ENCODE data around the gene NUDT3.
"Not testable (repeated sequence)": the region's sequence is repeated elsewhere in the genome, so short reads cannot be mapped to it uniquely, and the experiment has no call there.

The NUDT3 gene

DNA sequence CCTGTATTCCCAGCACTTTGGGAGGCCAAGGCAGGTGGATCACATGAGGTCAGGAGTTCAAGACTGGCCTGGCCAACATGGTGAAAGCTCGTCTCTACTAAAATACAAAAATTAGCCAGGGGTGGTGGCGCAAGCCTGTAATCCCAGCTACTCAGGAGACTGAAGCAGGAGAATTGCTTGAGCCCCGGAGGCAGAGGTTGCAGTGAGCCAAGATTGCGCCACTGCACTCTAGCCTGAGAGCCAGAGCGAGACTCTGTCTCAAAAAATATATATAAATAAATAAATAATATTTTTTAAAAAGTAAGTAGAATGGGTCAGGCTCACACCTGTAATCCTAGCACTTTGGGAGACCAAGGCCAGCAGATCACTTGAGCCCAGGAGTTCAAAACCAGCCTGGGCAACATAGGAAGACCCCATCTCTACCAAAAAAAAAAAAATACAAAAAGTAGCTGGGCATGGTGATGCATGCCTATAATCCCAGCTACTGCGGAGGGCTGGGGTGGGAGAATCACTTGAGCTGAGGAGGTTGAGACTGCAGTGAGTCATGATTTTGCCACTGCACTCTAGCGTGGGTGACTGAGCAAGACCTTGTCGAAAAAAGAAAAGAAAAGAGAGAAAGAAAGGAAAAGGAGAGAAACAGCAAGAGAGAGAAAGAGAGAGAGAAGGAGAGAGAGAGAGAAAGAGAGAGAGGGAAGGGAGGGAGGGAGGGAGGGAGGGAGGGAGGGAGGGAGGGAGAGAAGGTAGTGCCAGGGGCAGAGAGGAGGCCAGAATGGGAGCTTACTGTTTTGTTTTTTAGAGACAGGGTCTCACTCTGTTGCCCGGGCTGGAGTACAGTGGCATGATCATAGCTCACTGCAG, 26.5 kb downstream of the NUDT3 start:
- not testable (repeated sequence) for DNase-seq

DNA sequence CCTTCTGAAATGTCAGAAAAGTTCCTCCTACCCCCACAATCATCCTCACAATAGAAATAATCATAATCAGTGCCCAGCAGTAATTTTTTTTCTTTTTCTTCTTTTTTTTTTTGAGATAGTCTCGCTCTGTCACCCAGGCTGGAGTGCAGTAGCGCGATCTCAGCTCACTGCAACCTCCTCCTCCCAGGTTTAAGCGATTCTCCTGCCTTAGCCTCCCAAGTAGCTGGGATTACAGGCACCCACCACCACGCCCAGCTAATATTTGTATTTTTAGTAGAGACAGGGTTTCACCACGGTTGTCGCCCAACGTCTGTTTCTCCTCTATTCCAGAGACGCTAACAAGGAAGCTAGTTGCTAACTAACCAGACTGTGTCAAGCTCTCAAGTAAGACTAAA, 28.8 kb downstream of the NUDT3 start:
- DNase-seq: not testable (repeated sequence)

DNA sequence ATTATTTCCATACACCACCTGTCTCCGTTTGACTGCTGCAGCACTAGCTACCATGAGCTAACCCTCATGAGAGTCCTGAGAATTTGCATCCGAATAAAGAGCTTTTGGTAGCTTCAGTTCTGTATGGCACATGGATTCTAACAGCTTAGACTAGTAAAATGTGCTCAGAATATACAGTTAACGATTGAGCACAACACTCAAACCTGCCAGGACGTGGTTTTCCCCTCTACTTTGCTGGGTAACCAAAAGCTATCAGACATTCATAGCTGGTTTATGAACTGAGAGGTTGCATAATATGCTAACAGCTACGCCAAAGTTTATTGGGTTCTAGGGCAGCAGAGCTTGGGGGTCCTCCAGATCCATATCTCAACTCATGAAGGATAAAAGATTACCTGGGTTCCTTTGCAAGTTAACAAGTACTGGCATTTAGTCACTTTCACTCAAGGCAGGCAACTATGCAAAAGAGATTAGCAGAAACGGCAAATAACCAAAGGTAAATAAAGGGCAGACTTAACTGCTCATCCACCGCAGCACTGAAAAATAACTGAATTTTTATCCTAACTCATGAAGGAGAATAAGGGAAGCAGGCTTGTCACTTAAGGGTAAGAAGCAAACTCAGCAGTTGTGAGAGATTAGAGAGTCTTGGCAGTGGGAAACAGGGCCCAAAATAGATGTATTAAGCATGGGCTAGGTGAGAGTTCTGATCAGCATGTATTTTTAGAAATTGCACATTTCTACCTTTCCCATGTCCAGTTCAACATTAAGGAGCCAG, 29.4 kb downstream of the NUDT3 start:
- DNase-seq: no peak

DNA sequence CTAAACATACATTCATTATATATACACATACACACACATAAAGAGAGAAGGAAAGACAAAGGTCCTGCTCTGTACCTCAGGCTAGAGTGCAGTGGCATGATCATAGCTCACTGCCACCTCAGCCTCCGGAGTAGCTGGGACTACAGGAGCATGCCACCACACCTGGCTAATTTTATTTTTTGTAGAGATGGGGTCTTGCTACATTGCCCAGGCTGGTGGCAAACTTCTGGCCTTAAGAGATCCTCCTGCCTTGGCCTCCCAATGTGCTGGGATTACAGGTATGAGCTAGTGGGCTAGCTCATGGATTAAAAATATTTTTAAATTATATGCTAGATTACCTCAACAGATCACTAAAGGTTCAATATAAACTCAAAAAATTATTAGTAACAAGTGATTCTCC, 30.3 kb downstream of the NUDT3 start:
- no peak for DNase-seq

DNA sequence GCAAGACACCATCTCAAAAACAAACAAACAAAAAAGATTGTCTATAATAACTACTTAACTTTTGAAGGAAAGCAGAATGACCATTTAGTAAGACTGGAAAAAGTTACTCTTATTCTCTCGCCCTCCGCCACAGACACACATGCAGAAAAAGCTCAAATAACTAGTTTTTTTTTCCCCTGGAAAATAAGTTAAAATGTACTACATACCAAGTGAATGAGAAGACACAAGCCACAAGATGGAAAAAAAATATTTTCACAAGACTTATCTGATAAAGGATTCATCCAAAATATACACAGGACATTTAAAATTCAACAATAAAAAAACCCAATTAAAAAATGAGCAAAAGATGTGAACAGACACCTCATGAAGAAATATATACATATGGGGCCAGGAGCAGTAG, 31.9 kb downstream of the NUDT3 start:
- no peak for DNase-seq

DNA sequence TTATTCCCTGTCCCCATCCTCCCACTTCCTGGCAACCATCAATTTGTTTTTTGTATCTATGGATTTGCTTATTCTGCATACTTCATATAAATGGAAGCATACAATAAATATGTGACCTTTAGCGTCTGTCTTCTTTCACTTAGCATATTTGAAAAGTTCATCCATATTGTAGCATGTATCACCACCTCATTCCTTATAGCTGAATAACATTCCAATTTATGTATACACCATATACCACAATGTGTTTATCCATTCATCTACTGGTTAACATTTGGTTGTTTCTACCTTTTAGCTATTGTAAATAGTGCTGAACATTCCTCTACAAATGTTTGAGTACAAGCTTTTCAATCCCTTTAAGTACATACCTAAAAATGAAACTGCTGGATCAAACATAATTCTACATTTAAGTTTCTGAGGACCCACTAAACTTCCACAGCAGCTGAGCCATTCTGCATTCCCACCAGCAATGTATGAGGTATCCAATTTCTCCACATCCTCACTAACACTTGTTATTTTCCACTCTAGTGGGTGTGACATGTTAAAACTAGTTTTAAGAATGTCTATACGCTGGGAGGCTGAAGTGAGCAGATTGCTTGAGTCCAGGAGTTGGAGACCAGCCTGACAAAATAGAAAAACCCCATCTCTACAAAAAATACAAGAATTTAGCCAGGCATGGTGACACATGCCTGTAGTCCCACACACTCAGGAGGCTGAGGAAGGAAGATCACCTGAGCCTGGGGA, 32.9 kb downstream of the NUDT3 start:
- DNase-seq: no peak

DNA sequence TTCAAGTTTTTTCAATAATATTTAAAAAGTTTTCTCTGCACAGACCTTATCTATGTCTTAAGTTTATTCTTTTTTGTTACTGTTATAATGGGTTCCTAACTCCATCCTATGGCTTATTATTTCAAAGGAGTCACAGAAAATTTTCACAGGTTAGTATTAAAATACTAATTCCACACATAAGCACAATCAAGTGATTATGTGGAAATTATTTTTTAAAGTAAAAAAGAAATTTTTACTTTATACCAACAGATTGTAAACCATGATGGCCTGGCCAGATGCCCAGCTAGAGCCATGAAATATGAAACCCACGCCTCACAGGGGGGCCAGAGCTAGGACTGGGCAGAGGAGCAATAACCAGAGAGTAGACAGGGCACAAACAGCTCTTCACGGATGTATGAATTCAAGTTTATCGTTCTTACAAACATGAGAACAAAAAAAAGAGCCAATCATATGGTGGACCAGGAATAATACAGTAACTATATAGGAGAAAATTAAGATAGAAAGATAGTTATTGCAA, 34.0 kb downstream of the NUDT3 start:
- DNase-seq: no peak

DNA sequence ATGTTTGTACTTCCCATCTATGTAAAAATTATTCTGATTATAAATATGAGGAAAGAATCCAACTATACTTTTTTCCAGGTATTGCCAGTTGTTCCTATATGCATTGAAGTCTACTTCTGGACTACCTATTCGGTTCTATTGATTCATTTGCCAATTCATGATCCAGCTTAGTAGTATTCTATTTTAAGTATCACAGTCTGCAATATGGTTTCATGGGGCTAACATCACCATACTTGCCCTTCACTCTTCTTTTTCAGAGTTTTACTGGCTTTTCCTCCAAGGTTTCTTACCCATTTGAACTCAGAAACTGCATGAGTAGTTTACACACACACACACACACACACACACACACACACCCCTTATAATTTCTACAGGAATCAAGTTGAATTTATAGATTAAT, 34.5 kb downstream of the NUDT3 start:
- no peak for DNase-seq

DNA sequence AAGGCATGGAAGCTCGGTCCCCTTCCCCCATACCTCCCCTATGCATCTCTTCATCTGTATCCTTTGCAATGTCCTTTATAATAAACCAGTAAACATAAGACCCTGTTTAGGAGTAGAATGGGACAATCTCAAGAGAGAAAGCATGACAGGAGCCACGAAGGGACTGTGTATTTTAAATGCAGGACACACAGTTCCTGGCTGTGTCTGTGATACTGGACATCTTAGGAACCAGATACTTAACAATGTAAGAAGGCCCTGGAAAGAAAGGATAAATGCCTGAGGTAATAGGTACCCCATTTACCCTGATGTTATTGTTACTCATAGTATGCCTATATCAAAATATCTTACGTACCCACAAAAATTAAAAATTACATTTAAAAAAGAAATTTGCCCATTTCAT, 36.6 kb downstream of the NUDT3 start:
- DNase-seq: no peak

DNA sequence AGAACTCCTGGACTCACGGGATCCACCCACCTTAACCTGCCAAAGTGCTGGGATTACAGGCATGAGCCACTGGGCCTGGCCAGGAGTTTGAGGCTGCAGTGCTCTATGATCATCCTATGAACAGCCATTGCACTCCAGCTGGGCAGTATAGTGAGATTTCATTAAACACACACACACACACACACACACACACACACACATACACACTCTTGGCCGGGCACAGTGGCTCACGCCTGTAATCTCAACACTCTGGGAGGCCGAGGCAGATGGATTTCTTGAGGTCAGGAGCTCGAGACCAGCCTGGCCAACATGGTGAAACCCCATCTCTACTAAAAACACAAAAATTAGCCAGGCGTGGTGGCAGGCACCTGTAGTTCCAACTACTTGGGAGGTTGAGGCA, 38.2 kb downstream of the NUDT3 start:
- DNase-seq: not testable (repeated sequence)

DNA sequence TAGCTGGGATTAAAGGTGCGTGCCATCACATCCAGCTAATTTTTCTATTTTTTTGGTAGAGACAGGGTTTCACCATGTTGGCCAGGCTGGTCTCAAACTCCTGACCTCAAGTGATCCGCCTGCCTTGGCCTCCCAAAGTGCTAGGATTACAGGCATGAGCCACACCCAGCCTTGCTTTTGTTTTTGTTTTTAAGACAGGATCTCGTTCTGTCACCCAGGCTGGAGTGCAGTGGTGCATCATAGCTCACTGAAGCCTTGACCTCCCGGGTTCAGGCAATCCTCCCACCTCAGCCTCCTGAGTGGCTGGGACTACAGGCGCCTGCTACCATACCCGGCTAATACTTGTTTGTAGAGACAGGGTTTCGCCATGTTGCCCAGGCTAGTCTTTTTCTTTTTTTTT, 38.9 kb downstream of the NUDT3 start:
- not testable (repeated sequence) for DNase-seq

DNA sequence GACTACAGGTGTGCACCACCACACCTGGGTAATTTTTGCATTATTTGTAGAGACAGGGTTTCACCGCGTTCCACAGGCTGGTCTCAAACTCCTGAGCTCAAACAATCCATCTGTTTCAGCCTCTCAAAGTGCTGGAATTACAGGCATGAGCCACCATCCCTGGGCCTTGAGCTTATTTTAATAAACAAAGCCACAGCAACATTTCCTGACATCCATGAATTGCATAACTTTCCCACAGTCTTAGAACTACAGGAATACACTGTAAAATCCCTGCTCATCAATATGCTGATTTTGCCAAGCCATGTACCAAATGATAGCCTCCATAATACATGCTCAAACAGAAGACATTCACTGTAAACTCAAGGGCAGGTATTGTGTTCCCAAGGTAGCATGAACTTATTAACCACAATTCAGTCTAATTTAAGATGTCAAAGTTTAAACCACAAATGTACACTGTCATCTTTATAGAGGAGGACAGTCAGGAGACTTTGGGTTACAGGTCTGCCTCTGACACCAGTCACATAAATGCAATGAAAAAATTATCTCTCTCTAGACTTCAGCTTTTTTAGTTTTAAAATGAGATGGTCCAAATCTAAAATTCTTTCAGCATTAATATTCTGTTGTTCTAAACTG, 40.0 kb downstream of the NUDT3 start:
- DNase-seq: no peak

DNA sequence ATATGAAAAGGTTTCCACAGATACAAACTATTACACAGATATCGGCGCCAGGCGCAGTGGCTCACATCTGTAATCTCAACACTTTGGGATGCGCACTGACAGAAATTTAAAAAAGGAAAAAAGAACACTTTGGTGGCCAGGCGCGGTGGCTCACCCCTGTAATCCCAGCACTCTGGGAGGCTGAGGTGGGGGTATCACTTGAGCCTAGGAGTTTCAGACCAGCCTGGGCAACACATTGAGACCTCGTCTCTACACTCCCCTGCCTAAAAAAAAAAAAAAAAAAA, 41.6 kb downstream of the NUDT3 start:
- DNase-seq: no peak

DNA sequence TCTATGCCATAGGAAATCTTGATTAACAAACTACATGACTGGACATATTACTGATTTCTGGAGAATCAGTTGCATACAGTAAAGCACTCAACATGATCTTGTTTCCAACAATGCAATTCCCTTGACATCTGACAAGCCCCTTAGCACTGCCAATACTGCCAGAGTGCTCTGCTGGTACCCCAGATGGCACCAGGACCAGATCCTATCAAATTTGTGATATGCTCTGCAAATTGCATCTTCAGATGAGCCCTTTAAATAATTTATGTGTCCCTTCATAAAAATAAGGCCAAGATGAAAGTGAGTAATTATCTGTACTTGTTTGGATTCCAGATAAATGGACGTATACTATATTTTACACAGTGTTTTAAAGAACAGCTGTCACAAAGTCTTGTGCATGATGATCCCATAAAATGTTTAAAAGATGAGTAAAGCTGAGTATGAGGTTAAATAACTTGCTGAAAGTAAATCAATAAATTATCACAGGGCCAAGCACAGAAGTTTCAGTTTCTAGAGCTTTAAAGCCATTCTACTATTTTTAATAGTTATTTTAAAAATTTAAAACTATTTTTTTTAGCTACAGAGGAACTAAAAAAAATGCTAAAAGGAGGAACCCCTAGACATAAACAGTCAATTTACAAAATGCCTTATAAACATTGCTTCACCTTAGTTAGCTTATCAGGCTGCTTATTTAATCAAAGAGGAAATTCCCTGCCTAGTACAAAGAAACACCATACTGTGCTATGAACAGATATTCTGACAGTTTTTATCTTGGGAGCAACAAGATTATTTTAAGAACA, 42.1 kb downstream of the NUDT3 start:
- DNase-seq: no peak

DNA sequence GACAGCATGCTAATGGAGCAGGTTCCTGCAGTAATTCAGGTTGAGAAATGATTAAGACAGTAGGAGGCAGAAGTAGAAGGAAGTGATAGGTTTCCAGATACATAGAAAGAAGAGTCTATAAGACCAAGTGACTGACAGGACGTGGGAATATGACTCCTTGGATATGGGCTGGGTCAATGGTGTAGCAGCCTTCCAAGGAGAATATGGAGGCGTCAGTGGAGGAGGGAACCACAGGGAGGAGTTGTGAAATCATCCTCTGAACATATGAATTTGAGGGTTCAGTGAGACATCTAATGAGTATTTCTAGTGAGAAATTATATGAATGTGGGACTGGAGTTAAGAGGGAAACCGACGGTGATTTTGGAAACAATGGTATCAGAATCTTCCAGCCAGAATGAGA, 43.3 kb downstream of the NUDT3 start:
- DNase-seq: no peak

DNA sequence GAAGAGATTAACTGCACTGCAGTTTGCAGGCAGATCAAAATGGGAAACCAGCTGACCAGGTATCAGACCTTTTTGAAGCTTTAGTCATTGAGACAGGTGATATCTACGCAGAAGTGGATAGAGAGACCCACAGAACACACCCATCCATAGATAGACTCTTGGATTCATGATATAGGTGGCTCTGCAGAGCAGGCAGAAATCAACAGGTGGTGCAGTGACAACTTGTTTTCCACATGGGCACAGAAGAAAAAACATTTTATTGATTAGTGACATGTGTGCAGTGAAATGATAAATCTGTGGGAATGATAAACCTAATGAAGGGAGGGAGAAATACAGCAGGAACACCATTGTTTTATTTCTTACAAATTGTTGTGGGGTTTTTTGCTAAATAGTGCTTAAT, 45.2 kb downstream of the NUDT3 start:
- no peak for DNase-seq

DNA sequence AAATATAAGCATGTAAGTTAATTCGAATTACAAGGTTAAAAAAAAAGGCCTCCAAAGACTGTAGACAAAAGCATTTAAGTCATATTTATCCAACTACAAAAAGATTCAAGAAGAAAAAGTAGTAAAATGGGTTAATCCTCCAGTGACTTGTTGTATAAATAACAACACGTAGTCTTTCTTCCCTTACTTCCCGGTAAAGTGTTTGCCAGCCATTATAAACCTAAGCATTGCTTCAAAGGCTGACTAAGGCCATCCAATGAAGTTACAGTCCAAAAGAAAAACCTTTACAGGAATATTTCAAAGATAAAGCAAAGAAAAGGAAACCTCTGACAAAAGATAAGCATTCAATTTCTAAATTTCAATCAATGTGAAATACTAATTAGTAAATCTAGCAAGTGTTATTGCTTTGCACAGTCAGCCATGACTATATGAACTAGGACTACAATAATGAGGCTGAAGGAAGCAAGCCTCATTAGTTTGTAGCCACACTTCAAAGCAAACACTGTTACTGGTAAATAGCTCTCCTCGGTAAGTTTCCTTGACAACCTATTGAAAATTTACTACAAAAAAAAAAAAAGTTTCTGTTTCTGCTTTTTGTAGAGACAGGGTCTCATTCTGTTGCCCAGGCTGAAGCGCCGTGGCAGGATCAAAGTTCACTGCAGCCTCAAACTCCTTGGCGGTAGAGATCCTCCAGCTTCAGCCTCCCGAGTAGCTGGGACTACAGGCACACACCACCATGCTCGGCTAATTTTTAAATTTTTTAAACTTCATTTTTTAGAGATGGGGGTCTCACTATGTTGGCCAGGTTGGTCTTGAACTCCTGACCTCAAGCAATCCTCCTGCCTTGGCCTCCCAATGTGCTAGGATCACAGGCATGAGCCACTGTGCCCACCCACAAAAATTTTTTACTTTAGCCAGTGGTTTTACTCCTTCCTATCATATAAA, 46.0 kb downstream of the NUDT3 start:
- DNase-seq: no peak

DNA sequence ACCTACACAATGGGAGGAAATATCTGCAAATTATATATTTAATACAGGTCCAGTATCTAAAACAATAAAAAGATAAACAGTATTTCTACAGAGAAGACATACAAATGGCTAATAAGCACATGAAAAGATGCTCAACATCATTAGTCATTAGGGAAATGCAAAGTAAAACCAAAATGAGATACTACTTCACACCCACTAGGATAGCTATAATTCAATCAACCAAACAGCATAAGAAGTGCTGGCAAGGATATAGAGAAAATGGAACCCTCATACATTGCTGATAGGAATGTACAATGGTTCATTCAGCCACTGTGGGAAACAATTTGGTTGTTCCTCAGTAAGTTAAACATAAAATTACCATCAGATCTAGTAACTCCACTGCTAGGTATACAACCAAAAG, 48.7 kb downstream of the NUDT3 start:
- no peak for DNase-seq

DNA sequence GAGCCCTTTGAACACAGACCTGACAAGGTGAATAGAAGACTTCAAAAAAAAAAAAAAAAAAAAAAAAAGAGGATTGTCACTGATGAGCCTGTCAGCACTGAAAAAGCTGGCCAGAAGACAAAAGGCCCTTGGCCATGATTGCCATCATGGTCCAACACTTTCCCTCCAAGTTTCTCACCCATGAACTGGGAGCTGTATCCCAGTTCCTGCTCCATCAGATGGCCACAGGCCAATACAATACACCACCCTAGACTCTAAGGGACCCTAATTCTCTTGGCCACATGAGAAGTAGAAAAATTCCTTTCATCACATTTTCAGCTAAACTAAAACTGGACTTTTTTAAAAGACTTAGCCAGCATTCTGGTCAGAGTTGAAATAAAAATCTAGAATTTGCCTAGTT, 50.2 kb downstream of the NUDT3 start:
- no peak for DNase-seq

DNA sequence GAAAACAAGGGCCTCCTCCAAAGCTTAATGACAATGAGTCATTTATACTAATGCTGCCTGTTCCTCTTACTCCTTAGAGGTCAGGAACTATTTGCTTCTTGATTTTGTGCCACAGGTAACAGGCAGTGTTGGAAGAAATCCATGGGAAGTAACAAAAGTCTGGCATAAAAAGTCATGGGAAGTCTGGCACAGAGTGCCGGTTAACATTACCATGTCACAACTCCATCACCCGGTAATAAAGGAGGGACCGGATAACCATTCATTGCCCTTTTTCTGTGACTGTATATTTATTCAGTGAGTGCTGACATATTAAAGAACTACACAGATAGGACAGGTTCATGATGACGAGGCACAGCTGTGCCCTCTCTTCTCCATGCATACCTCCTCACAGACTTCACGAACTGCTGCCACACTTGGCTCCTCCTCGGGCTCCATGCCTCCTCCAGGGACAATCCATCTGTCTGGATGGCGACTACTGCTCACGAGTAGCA, 50.9 kb downstream of the NUDT3 start:
- DNase-seq: no peak

DNA sequence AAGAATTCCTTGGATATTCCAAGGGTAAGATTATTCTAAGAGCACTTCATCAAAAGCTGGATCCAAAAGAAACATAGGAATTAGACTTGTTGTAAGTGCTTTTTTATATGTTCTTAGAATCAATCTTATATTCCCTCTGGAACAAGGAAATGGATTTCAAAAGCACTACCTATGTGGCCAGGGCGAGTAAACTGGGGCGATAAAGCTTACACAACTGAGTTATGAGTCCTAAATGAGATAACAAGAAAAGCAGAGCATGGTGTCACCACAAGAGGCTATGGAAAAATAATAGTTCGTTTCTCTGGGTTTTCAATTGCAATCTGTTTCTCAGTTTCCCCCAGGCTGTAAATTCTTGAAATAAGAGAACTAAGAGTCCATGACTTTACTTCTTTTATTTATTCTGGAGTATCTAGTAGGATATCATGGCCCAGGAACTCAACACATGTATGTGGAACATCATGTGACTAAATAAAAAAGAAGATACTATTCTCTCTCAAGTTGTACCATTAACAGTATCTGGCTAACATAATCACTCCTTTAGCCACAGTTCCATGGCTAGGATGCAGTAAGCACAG, 51.5 kb downstream of the NUDT3 start:
- DNase-seq: no peak
